Body of pancreas (tissue), 4 donors: ENCODE results near the gene SF3B5. TPM values are rescaled to one million over a fixed set of nuclear protein-coding genes. Genes with fewer than 3 reads are reported as not detected.

Source experiments
- ATAC-seq: fragments of 150-250 bp; one replicate; pipeline ENCODE4 v1.9.1; 2016
- DNase-seq, 4 donors: peaks; one replicate each; pipeline ENCODE4 v3.0.0-alpha.2; 2019
- H3K27ac ChIP-seq, 4 donors: fragments of 200-600 bp; sonication (generic); 1 replicate in 3 of 4; 2 replicates in 1 of 4; pipeline versions ENCODE4 v1.5.1 to v1.6.1; 2016 to 2019; ENCODE audit warnings: mild to moderate bottlenecking in 1 of 4, mixed read lengths in 1 of 4, moderate library complexity in 1 of 4
- H3K27me3 ChIP-seq, 2 donors: fragments of 200-600 bp; sonication (generic); one replicate each; pipeline ENCODE4 v1.6.0; 2016; ENCODE audit warnings: mild to moderate bottlenecking in 1 of 2
- H3K36me3 ChIP-seq, 2 donors: fragments of 200-600 bp; sonication (generic); replicated peaks in 1 of 2; 2 replicates each; pipeline ENCODE4 v1.5.1; 2016; ENCODE audit warnings: low read depth in 2 of 2; ENCODE audit not compliant: insufficient read depth in 1 of 2
- H3K4me1 ChIP-seq: fragments of 200-600 bp; sonication (generic); one replicate; pipeline ENCODE4 v1.6.0; 2016
- H3K4me3 ChIP-seq, 2 donors: fragments of 200-600 bp; sonication (generic); 1 replicate in 1 of 2; 2 replicates in 1 of 2; pipeline ENCODE4 v1.5.1; 2016 to 2019
- H3K9me3 ChIP-seq, 3 donors: fragments of 200-600 bp; sonication (generic); 1 replicate in 2 of 3; 2 replicates in 1 of 3; pipeline ENCODE4 v1.5.1; 2016
- POLR2A ChIP-seq, 3 donors: fragments of 450-650 bp; IDR thresholded peaks; one replicate each; pipeline ENCODE4 v1.6.1; 2016; ENCODE audit warnings: antibody characterized with exemption in 3 of 3, mild to moderate bottlenecking in 2 of 3
- WGBS, 2 donors: methylation state at CpG; one replicate each; pipeline ENCODE4 v1.1.5; 2017; 5-methylcytosine and 5-hydroxymethylcytosine counted together
- intact Hi-C: fragments of 100-400 bp; cut with DNase I; formaldehyde crosslinking; loops from one replicate; pipeline ENCODE4 v1.15.1; 2023
- total RNA-seq, 2 donors: library from RNA; depleted of rRNA; stranded (reverse); fragments of >200 nt; gene quantifications; one replicate each; pipeline ENCODE4 v1.1.0, GENCODE V29; 2016
- TF ChIP-seq, protein P1 (sequence below), 7 experiments: fragments of 450-650 bp in 4 of 7; fragments of 200-600 bp in 3 of 7; sonication (generic) in 3 of 7; IDR thresholded peaks; one replicate each; pipeline ENCODE4 v1.5.1; 2016 to 2019; ENCODE audit warnings: antibody characterized with exemption in 7 of 7

The SF3B5 gene
- total RNA-seq, 2 donors from 2014 or later: 45.7 to 103 TPM

DNA sequence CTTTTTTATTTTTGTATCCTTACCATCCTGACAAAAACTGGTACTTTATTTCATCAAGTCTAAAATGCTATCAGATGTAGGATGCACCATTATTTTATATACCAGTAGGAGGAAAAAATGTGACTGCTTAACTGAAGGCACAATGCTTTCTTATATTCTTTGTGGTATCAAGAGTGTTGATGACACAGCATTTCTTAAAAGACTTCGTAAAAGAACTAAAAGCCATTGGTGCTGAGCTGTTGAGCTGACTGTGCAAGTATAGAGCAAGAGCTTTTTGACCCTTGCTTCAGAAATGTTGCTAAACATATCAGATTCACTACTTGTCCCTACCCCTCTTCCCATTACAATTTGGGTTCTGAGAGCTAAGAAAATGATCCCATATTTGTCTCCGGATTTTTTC, 17.5 kb downstream of the SF3B5 start:
- TF ChIP-seq, protein P1, sequence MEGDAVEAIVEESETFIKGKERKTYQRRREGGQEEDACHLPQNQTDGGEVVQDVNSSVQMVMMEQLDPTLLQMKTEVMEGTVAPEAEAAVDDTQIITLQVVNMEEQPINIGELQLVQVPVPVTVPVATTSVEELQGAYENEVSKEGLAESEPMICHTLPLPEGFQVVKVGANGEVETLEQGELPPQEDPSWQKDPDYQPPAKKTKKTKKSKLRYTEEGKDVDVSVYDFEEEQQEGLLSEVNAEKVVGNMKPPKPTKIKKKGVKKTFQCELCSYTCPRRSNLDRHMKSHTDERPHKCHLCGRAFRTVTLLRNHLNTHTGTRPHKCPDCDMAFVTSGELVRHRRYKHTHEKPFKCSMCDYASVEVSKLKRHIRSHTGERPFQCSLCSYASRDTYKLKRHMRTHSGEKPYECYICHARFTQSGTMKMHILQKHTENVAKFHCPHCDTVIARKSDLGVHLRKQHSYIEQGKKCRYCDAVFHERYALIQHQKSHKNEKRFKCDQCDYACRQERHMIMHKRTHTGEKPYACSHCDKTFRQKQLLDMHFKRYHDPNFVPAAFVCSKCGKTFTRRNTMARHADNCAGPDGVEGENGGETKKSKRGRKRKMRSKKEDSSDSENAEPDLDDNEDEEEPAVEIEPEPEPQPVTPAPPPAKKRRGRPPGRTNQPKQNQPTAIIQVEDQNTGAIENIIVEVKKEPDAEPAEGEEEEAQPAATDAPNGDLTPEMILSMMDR (IDR thresholded peaks at IDR 0.05): no peak
- TF ChIP-seq POLR2A (IDR thresholded peaks at IDR 0.05): no peak
- H3K27ac ChIP-seq: no peak overlapping the region
- H3K4me3 ChIP-seq: no peak overlapping the region
- H3K27me3 ChIP-seq: no peaks in the 10 kb centered on the region
- DNase-seq: no peak
- no peak for ATAC-seq
- intact Hi-C loops: no loop called here
- WGBS, 2 donors: 62 to 80% methylated on average over 2 of the region's 2 CpGs
- H3K36me3 ChIP-seq: no peaks in the 10 kb centered on the region
- H3K9me3 ChIP-seq: no peaks in the 10 kb centered on the region
- H3K4me1 ChIP-seq: no peaks in the 10 kb centered on the region

DNA sequence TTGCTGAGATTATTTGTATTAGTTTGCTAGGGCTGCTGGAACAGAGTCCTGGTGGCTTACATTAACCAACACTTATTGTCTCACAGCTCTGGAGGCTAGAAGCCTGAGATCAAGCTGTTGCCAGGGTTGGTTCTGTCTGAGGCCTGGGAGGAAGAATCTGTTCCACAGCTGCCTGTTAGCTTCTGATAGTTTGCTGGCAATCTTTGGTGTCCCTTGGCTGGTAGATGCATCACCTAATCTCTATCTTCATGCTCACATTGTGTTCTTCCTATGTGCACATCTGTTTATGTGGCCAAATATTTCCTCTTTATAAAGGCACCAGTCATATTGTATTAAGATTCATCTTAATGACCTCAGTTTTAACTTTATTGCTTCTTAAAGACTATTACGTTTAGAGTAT, 19.5 kb downstream of the SF3B5 start:
- H3K27ac ChIP-seq: no peak overlapping the region
- no peaks in the 10 kb centered on the region for H3K27me3 ChIP-seq
- DNase-seq: no peak
- no peaks in the 10 kb centered on the region for H3K9me3 ChIP-seq
- intact Hi-C loops: no loop called here
- TF ChIP-seq, protein P1 (IDR thresholded peaks at IDR 0.05): no peak
- TF ChIP-seq POLR2A (IDR thresholded peaks at IDR 0.05): no peak
- H3K4me3 ChIP-seq: no peak overlapping the region
- H3K4me1 ChIP-seq: no peaks in the 10 kb centered on the region
- ATAC-seq: no peak
- H3K36me3 ChIP-seq: no peaks in the 10 kb centered on the region
- WGBS, 2 donors: 77 to 87% methylated on average over 1 of the region's 1 CpG

DNA sequence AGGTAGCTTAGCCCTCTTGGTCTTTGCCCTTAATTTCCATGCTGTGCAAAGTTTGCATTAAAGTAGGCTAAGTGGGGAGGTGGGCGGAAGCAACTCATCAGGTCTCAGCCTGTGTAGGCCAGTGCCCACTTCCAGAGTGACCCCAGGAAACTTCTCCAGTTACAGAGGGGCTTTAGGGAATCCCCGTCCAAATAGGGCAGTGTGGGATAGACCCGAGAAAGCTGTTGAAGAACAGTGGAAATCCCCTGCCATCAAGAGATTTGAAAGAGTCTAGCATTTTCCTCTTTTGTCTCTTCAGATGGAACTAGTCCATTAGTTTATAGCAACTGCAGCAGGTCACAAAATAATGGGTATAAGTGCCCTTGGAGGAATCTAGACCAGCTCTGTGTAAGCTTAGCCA, 20.2 kb downstream of the SF3B5 start:
- H3K36me3 ChIP-seq: no peaks in the 10 kb centered on the region
- 87% methylated on average over 3 of the region's 3 CpGs for WGBS, 2 donors
- no peaks in the 10 kb centered on the region for H3K9me3 ChIP-seq
- intact Hi-C loops: no loop called here
- no peak overlapping the region for H3K4me3 ChIP-seq
- TF ChIP-seq, protein P1 (IDR thresholded peaks at IDR 0.05): no peak
- no peak for TF ChIP-seq POLR2A (IDR thresholded peaks at IDR 0.05)
- ATAC-seq: no peak
- no peak overlapping the region for H3K27ac ChIP-seq
- no peaks in the 10 kb centered on the region for H3K27me3 ChIP-seq
- no peak for DNase-seq
- no peaks in the 10 kb centered on the region for H3K4me1 ChIP-seq

DNA sequence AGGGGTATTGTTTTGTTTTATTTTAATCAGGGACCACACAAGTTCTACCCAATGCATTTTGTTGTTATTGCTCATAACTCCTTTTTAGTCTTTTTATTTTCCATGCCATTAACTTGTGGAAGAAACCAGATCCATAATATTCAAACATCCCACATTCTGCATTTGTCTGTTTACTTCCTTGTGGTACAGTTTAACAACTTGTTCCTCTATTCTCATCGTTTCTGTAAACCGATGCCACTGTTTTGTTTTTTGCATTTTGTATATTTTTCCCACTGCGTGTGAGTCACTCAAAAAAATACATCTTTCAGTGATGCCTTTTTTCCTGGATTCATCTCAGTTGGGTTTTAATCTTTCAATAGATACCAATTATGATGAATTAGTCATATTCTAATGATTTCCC, 22.3 kb downstream of the SF3B5 start:
- no peak overlapping the region for H3K27ac ChIP-seq
- no peak for DNase-seq
- H3K4me3 ChIP-seq: no peak overlapping the region
- intact Hi-C loops: no loop called here
- no peaks in the 10 kb centered on the region for H3K4me1 ChIP-seq
- WGBS, 2 donors: 86 to 89% methylated on average over 3 of the region's 3 CpGs
- no peaks in the 10 kb centered on the region for H3K36me3 ChIP-seq
- H3K9me3 ChIP-seq: no peaks in the 10 kb centered on the region
- TF ChIP-seq POLR2A (IDR thresholded peaks at IDR 0.05): no peak
- TF ChIP-seq, protein P1 (IDR thresholded peaks at IDR 0.05): no peak
- H3K27me3 ChIP-seq: no peaks in the 10 kb centered on the region
- ATAC-seq: no peak

DNA sequence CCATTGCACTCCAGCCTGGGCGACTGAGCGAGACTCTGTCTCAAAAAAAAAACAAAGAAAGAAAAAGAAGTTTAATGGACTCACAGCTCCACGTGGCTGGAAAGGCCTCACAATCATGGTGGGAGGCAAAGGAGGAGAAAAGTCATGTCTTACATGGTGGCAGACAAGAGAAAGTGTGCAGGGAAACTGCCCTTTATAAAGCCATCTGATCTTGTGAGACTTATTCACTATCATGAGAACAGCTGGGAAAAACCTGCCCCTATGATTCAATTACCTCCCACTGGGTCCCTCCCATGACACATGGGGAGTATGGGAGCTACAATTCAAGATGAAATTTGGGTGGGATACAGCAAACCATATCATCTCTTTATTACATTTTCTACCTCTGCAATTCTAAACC, 25.9 kb downstream of the SF3B5 start:
- Histone ChIP-seq H3K4me1 (peaks cover 8% of the 10 kb centered on the region), H3K27ac (no peak overlapping the region), H3K9me3 (no peaks in the 10 kb centered on the region), H3K4me3 (no peak overlapping the region), H3K36me3 (no peaks in the 10 kb centered on the region), H3K27me3 (no peaks in the 10 kb centered on the region)
- ATAC-seq (no peak), DNase-seq (no peak)
- 78 to 86% methylated on average over 3 of the region's 3 CpGs for WGBS, 2 donors
- intact Hi-C loops: no loop called here
- TF ChIP-seq, protein P1 (IDR thresholded peaks at IDR 0.05): no peak
- no peak for TF ChIP-seq POLR2A (IDR thresholded peaks at IDR 0.05)
